Suprapubic skin (tissue), 4 donors: ENCODE data around the gene CDH6. TPM values are rescaled to one million over a fixed set of nuclear protein-coding genes. Genes with fewer than 3 reads are reported as not detected.

ENCODE experiments used
- DNase-seq, 2 donors: peaks; one replicate each; pipeline ENCODE4 v3.0.0-alpha.2; 2019; ENCODE audit warnings: low spot score in 2 of 2
- H3K27ac ChIP-seq: fragments of 200-600 bp; sonication (generic); one replicate; pipeline ENCODE4 v1.5.1; 2019
- H3K27me3 ChIP-seq: fragments of 200-600 bp; sonication (generic); one replicate; pipeline ENCODE4 v1.5.1; 2019
- H3K36me3 ChIP-seq: fragments of 200-600 bp; sonication (generic); one replicate; pipeline ENCODE4 v1.5.1; 2019
- H3K4me1 ChIP-seq: fragments of 200-600 bp; sonication (generic); one replicate; pipeline ENCODE4 v1.5.1; 2019
- H3K4me3 ChIP-seq: fragments of 200-600 bp; sonication (generic); one replicate; pipeline ENCODE4 v1.5.1; 2019; ENCODE audit warnings: mild to moderate bottlenecking
- H3K9me3 ChIP-seq: fragments of 200-600 bp; sonication (generic); one replicate; pipeline ENCODE4 v1.5.1; 2019
- CTCF ChIP-seq, 2 donors: fragments of 200-600 bp in 1 of 2; fragments of 450-650 bp in 1 of 2; sonication (generic) in 1 of 2; IDR thresholded peaks; one replicate each; pipeline ENCODE4 v1.5.1; 2016 to 2019; ENCODE audit warnings: antibody characterized with exemption in 2 of 2, mild to moderate bottlenecking in 1 of 2, moderate library complexity in 1 of 2
- EP300 ChIP-seq: sonication (generic); formaldehyde crosslinking; IDR thresholded peaks from one replicate; pipeline ENCODE4 v1.6.1; 2017; ENCODE audit warnings: antibody characterized with exemption
- POLR2A ChIP-seq, 2 donors: fragments of 450-650 bp; IDR thresholded peaks; one replicate each; pipeline ENCODE4 v1.6.1; 2017; ENCODE audit warnings: antibody characterized with exemption in 2 of 2, mild to moderate bottlenecking in 2 of 2, moderate library complexity in 2 of 2
- POLR2AphosphoS5 ChIP-seq, 3 donors: sonication (generic); formaldehyde crosslinking; IDR thresholded peaks; one replicate each; pipeline ENCODE4 v1.6.1; 2017; ENCODE audit warnings: antibody characterized with exemption in 3 of 3
- WGBS: methylation state at CpG from one replicate; pipeline ENCODE4 v1.1.5; 2018; 5-methylcytosine and 5-hydroxymethylcytosine counted together
- total RNA-seq, 4 donors: library from RNA; depleted of rRNA; stranded (reverse); fragments of >200 nt; gene quantifications; one replicate each; pipeline ENCODE4 v1.1.0, GENCODE V29; 2016

CDH6 gene
- total RNA-seq, 4 donors from 2014 or later, result 0.36 to 1.8 (median 0.75) TPM

GRCh38 chr5:31157720-31158119, 35.8 kb upstream of the CDH6 start:
- 59% methylated on average over 5 of the region's 5 CpGs for WGBS
- H3K4me1 ChIP-seq, result no peaks in the 10 kb centered on the region
- TF ChIP-seq CTCF (IDR thresholded peaks at IDR 0.05) (no peak), EP300 (no peak), POLR2AphosphoS5 (IDR thresholded peaks at IDR 0.05) (no peak), POLR2A (IDR thresholded peaks at IDR 0.05) (no peak)
- no peak overlapping the region for H3K4me3 ChIP-seq
- H3K27me3 ChIP-seq, result no peaks in the 10 kb centered on the region
- no peaks in the 10 kb centered on the region for H3K36me3 ChIP-seq
- DNase-seq, result no peak
- no peak overlapping the region for H3K27ac ChIP-seq
- no peaks in the 10 kb centered on the region for H3K9me3 ChIP-seq

GRCh38 chr5:31158686-31159085, 34.8 kb upstream of the CDH6 start:
- 24% methylated on average over 1 of the region's 1 CpG for WGBS
- no peaks in the 10 kb centered on the region for H3K36me3 ChIP-seq
- no peaks in the 10 kb centered on the region for H3K4me1 ChIP-seq
- H3K27me3 ChIP-seq, result no peaks in the 10 kb centered on the region
- H3K9me3 ChIP-seq, result no peaks in the 10 kb centered on the region
- DNase-seq, result no peak
- no peak overlapping the region for H3K27ac ChIP-seq
- no peak overlapping the region for H3K4me3 ChIP-seq
- TF ChIP-seq POLR2A (IDR thresholded peaks at IDR 0.05), result no peak
- TF ChIP-seq POLR2AphosphoS5 (IDR thresholded peaks at IDR 0.05), result no peak
- no peak for TF ChIP-seq CTCF (IDR thresholded peaks at IDR 0.05)
- no peak for TF ChIP-seq EP300

- no peaks in the 10 kb centered on the region for H3K4me1 ChIP-seq
- H3K36me3 ChIP-seq, result no peaks in the 10 kb centered on the region
- no peak overlapping the region for H3K4me3 ChIP-seq
- no peak overlapping the region for H3K27ac ChIP-seq
- WGBS, result 20% methylated on average over 2 of the region's 2 CpGs
- no peak for TF ChIP-seq EP300
- H3K27me3 ChIP-seq, result no peaks in the 10 kb centered on the region
- DNase-seq, result no peak
- H3K9me3 ChIP-seq, result no peaks in the 10 kb centered on the region
These were observed 31.7 kb upstream of the CDH6 start for GRCh38 chr5:31161781-31162181.

- no peaks in the 10 kb centered on the region for H3K36me3 ChIP-seq
- no peak for DNase-seq
- no peaks in the 10 kb centered on the region for H3K9me3 ChIP-seq
- no peaks in the 10 kb centered on the region for H3K27me3 ChIP-seq
- no peak for TF ChIP-seq POLR2A (IDR thresholded peaks at IDR 0.05)
- no peak for TF ChIP-seq EP300
- no peak for TF ChIP-seq CTCF (IDR thresholded peaks at IDR 0.05)
- no peak for TF ChIP-seq POLR2AphosphoS5 (IDR thresholded peaks at IDR 0.05)
- H3K27ac ChIP-seq, result no peak overlapping the region
- H3K4me1 ChIP-seq, result no peaks in the 10 kb centered on the region
- H3K4me3 ChIP-seq, result no peak overlapping the region
- 93% methylated on average over 2 of the region's 2 CpGs for WGBS
These were observed 27.8 kb upstream of the CDH6 start for GRCh38 chr5:31165729-31166128.

GRCh38 chr5:31169379-31169778, 24.1 kb upstream of the CDH6 start:
- no peak for TF ChIP-seq POLR2AphosphoS5 (IDR thresholded peaks at IDR 0.05)
- H3K4me3 ChIP-seq, result no peak overlapping the region
- no peak for DNase-seq
- 91% methylated on average over 7 of the region's 7 CpGs for WGBS
- no peaks in the 10 kb centered on the region for H3K27me3 ChIP-seq
- no peak overlapping the region for H3K27ac ChIP-seq
- no peaks in the 10 kb centered on the region for H3K36me3 ChIP-seq
- no peaks in the 10 kb centered on the region for H3K9me3 ChIP-seq
- H3K4me1 ChIP-seq, result no peaks in the 10 kb centered on the region

GRCh38 chr5:31172881-31173280, 20.6 kb upstream of the CDH6 start:
- DNase-seq, result no peak
- no peaks in the 10 kb centered on the region for H3K36me3 ChIP-seq

More at GRCh38 chr5:31172881-31173280, 20.6 kb upstream of the CDH6 start:
- H3K27ac ChIP-seq, result no peak overlapping the region
- no peaks in the 10 kb centered on the region for H3K4me1 ChIP-seq
- TF ChIP-seq CTCF (IDR thresholded peaks at IDR 0.05) (no peak), POLR2AphosphoS5 (IDR thresholded peaks at IDR 0.05) (no peak), POLR2A (IDR thresholded peaks at IDR 0.05) (no peak), EP300 (no peak)
- H3K4me3 ChIP-seq, result no peak overlapping the region
- H3K27me3 ChIP-seq, result no peaks in the 10 kb centered on the region
- H3K9me3 ChIP-seq, result no peaks in the 10 kb centered on the region
